Measurements from ENCODE around the gene DENND1A.

DENND1A gene

DNA sequence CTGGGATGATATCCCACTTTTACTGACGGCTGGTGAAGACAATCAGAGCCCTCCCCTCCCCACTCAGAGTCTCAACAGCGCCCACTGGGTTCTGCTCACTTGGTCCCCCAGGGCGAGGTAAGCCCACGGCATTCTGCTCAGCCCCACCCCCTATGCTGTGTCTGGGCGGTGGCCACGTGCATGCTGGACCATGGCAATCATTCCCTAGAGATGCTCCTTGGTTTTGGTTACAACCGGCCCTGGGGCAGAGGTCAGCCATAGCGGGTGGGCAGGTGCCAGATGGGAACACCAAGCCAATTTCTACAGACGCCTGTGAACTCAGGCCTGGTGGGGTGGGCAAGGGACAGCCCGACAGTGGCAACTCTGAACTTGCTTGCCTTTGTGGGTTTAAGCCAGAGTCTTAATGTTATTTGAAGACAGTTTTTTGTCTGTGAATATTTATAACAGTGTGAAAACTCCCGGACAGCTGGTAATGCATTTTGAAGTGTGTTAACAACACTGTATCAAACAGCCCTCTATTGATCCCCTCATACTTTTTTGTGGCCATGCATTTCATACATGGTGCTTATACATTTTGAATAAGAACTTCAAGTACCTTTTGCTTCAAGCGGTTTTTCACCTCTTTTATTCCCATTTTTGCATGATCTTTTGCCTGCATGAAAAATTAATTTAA lies 479.7 kb downstream of the DENND1A start:
- no peaks in the 10 kb centered on the region for H3K36me3 ChIP-seq (ENCODE audit: insufficient read depth, low read length)
- H3K9ac ChIP-seq (ENCODE audit: insufficient read length): no peak overlapping the region
- DNase-seq (ENCODE audit: low read depth, low spot score): no peak
- H3K4me3 ChIP-seq: no peak overlapping the region
- H3K9me3 ChIP-seq (ENCODE audit: low read depth, low read length): no peaks in the 10 kb centered on the region
- TF ChIP-seq EZH2 (IDR thresholded peaks at IDR 0.05) (no peak), FOXP2 (optimal IDR thresholded peaks at IDR 0.05; ENCODE audit: control extremely low read depth, extremely low read length, insufficient read depth) (no peak), POLR2AphosphoS5 (IDR thresholded peaks at IDR 0.05; ENCODE audit: borderline replicate concordance, low read depth, low read length) (no peak)
- H3K27ac ChIP-seq: no peak overlapping the region

DNA sequence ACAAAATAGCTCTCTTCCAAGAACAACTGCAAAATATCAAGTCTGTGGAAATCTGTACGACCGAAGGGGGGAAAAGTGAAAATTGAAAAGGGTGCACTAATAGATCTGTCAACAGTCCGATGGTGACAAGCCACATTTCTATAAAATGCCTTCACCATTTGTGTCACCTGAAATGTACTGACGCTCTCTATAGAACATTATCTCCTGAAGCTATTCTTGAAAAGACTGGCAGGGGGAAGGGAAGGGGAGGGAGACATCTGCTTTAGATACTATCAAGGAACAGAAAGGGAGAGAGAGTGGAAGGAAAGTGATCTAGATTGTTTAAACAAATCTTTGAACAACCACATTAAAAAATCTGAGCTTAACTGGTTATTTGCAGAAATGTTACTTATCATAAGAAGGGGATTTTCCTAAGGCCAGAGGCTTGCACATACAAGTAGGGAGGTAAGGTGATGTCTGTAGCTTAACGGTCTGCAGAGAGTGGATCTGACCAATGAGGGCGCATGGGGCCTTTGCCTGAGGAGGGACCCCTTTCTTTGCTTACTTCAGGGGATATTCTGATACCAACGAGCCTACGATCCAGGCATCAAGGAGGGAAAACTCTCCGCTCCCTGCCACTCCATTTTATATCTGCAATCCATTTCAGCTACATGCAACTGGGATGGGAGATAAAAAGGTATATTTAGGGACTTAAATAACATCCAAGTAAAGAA lies 481.8 kb downstream of the DENND1A start:
- no peak overlapping the region for H3K4me3 ChIP-seq
- no peaks in the 10 kb centered on the region for H3K9me3 ChIP-seq (ENCODE audit: low read depth, low read length)
- H3K9ac ChIP-seq (ENCODE audit: insufficient read length): no peak overlapping the region
- H3K27ac ChIP-seq: no peak overlapping the region
- no peak for TF ChIP-seq FOXP2 (optimal IDR thresholded peaks at IDR 0.05; ENCODE audit: control extremely low read depth, extremely low read length, insufficient read depth)
- no peak for TF ChIP-seq EZH2 (IDR thresholded peaks at IDR 0.05)
- TF ChIP-seq POLR2AphosphoS5 (IDR thresholded peaks at IDR 0.05; ENCODE audit: borderline replicate concordance, low read depth, low read length): no peak
- H3K36me3 ChIP-seq (ENCODE audit: insufficient read depth, low read length): no peaks in the 10 kb centered on the region
- DNase-seq (ENCODE audit: low read depth, low spot score): no peak

DNA sequence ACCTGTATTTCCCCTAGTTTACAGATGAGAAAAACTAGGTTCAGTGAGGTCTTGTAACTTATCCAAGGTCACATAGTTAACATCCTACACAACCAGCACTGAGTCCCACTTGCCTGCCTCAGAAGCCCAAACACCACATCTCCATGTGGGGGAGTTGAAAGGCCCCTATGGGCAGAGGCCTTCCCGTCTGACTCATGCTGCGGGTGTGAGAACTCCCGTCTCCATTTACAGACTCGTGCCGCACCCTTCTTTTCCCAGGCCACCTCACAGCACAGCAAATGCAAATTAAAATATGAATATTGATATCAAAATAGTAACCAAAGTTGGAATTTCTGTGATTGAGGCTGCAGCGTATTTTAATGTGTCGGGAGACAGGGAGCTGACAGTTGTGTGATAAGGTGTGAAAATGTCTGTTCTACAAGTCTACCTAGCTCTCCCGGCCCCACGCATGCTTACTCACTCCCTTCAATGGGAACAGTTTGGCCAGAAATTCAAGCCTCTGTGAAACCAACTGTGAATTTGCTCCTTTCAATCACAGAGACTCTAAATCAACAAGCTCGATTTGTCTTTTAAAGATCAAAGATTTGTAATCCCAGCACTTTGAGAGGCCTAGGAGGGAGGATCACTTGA lies 483.8 kb downstream of the DENND1A start:
- H3K9me3 ChIP-seq (ENCODE audit: low read depth, low read length): no peaks in the 10 kb centered on the region
- no peak overlapping the region for H3K9ac ChIP-seq (ENCODE audit: insufficient read length)
- no peak overlapping the region for H3K4me3 ChIP-seq
- DNase-seq (ENCODE audit: low read depth, low spot score): no peak
- no peak overlapping the region for H3K27ac ChIP-seq
- H3K36me3 ChIP-seq (ENCODE audit: insufficient read depth, low read length): no peaks in the 10 kb centered on the region
- TF ChIP-seq POLR2AphosphoS5 (IDR thresholded peaks at IDR 0.05; ENCODE audit: borderline replicate concordance, low read depth, low read length) (no peak), EZH2 (IDR thresholded peaks at IDR 0.05) (no peak), FOXP2 (optimal IDR thresholded peaks at IDR 0.05; ENCODE audit: control extremely low read depth, extremely low read length, insufficient read depth) (no peak)

DNA sequence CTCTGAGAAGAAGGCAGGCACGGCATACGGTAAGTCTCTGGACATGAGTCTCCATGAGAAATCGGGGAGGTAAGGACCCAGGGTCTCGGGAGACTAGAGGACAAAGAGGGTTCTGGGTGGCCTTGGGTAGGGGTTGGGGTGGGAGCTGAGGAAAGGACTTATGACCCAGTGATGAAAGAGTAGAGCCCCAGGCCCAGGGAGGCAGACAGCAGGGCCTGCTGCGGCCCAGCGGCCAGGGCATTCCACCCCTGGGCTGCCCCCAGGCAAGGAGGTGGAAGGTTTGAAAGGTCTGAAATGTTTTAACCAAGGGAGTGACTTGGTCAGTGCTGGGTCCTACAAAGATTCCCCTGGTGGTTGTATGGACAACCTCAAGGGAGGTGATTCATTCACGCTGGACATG lies 484.8 kb downstream of the DENND1A start:
- no peak for DNase-seq (ENCODE audit: low read depth, low spot score)
- no peak overlapping the region for H3K4me3 ChIP-seq
- H3K9ac ChIP-seq (ENCODE audit: insufficient read length): no peak overlapping the region
- no peaks in the 10 kb centered on the region for H3K9me3 ChIP-seq (ENCODE audit: low read depth, low read length)
- H3K36me3 ChIP-seq (ENCODE audit: insufficient read depth, low read length): no peaks in the 10 kb centered on the region
- TF ChIP-seq POLR2AphosphoS5 (IDR thresholded peaks at IDR 0.05; ENCODE audit: borderline replicate concordance, low read depth, low read length) (no peak), EZH2 (IDR thresholded peaks at IDR 0.05) (no peak), FOXP2 (optimal IDR thresholded peaks at IDR 0.05; ENCODE audit: control extremely low read depth, extremely low read length, insufficient read depth) (no peak)
- no peak overlapping the region for H3K27ac ChIP-seq

DNA sequence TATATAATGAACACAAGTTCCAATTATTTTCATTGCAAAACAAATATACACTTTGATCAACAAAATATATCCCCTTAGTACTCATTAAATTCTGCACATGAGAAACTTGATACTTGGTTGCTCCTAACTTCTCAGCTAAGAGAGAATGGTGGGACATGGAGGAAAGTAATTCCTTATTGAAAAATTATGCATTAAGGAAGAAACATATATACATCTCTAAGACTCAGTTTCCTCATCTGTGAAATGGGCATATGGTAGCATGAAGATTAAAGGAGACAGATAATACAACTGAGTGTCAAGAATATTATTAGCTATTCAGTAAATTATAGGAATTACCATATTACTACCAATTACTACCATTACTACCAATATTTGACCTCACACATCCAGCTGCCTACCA lies 488.2 kb downstream of the DENND1A start:
- no peak for DNase-seq (ENCODE audit: low read depth, low spot score)
- no peak for TF ChIP-seq FOXP2 (optimal IDR thresholded peaks at IDR 0.05; ENCODE audit: control extremely low read depth, extremely low read length, insufficient read depth)
- Histone ChIP-seq H3K4me3 (no peak overlapping the region), H3K9me3 (ENCODE audit: low read depth, low read length) (no peaks in the 10 kb centered on the region), H3K9ac (ENCODE audit: insufficient read length) (no peak overlapping the region), H3K36me3 (ENCODE audit: insufficient read depth, low read length) (no peaks in the 10 kb centered on the region), H3K27ac (no peak overlapping the region)

DNA sequence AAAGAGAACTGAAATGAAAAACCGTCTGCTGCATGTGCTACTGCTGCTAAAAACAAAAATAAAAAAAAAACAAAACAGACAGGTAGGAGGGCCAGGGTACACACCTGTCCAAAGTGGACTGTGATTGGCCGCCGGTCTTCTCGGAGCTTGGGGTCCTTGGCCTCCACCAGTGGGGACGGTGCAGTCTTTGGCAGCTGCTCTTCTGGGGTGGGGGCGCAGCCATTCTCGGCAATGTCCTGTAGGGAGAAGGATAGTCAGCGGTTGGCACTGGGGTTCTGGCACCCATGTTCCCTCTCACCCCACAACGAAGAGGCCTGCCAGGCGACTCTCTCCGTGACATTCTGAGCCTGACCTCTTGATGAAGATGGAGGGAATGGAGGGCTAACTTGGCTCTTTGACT lies 489.7 kb downstream of the DENND1A start:
- TF ChIP-seq FOXP2 (optimal IDR thresholded peaks at IDR 0.05; ENCODE audit: control extremely low read depth, extremely low read length, insufficient read depth): no peak
- TF ChIP-seq POLR2AphosphoS5 (IDR thresholded peaks at IDR 0.05; ENCODE audit: borderline replicate concordance, low read depth, low read length): no peak
- TF ChIP-seq EZH2 (IDR thresholded peaks at IDR 0.05): no peak
- H3K36me3 ChIP-seq (ENCODE audit: insufficient read depth, low read length): no peaks in the 10 kb centered on the region
- H3K4me3 ChIP-seq: no peak overlapping the region
- no peak for DNase-seq (ENCODE audit: low read depth, low spot score)
- H3K27ac ChIP-seq: no peak overlapping the region
- no peak overlapping the region for H3K9ac ChIP-seq (ENCODE audit: insufficient read length)
- no peaks in the 10 kb centered on the region for H3K9me3 ChIP-seq (ENCODE audit: low read depth, low read length)

DNA sequence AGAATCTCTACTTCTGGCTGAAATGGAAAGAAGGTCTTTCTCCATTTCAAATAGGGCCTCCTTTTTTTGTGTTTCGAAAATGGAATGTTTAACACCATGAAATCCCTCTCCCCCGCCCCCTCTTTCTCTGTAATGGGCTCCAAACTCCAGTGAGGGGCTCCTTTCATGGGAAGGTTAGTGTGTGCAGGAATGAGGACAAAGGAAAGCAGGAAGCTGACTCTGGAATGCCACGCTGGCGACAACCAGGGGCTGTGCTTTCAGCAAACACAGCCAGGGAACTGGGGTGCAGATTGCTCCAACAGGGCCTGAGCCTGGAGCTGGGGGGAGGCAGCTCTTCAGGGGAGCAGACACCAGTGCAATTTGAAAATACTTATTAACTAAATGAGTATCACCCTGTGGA lies 491.1 kb downstream of the DENND1A start:
- TF ChIP-seq EZH2 (IDR thresholded peaks at IDR 0.05) (no peak), FOXP2 (optimal IDR thresholded peaks at IDR 0.05; ENCODE audit: control extremely low read depth, extremely low read length, insufficient read depth) (no peak), POLR2AphosphoS5 (IDR thresholded peaks at IDR 0.05; ENCODE audit: borderline replicate concordance, low read depth, low read length) (no peak)
- no peak for DNase-seq (ENCODE audit: low read depth, low spot score)
- Histone ChIP-seq H3K4me3 (no peak overlapping the region), H3K36me3 (ENCODE audit: insufficient read depth, low read length) (no peaks in the 10 kb centered on the region), H3K27ac (no peak overlapping the region), H3K9me3 (ENCODE audit: low read depth, low read length) (no peaks in the 10 kb centered on the region), H3K9ac (ENCODE audit: insufficient read length) (no peak overlapping the region)

DNA sequence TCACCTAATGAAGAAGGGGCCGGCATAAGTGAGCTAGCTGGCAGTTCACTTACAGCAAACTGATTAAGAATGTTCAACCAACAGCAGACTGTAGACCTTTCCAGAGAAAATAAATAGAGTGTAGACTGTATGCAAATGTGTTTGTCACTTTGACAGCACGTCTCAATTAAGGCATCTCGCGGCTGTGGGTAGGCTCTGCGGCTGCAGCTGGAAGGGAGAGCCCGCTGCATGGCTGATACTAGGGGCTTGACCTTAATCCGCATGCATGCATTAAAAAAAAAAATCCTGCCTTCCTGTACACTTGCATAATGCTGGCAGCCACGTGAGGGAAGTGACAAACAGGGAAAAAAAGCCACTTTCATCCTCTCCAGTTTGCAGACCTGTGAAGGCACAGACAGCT lies 491.6 kb downstream of the DENND1A start:
- Histone ChIP-seq H3K9ac (ENCODE audit: insufficient read length) (no peak overlapping the region), H3K27ac (no peak overlapping the region), H3K36me3 (ENCODE audit: insufficient read depth, low read length) (no peaks in the 10 kb centered on the region), H3K4me3 (no peak overlapping the region), H3K9me3 (ENCODE audit: low read depth, low read length) (no peaks in the 10 kb centered on the region)
- DNase-seq (ENCODE audit: low read depth, low spot score): no peak
- TF ChIP-seq FOXP2 (optimal IDR thresholded peaks at IDR 0.05; ENCODE audit: control extremely low read depth, extremely low read length, insufficient read depth) (no peak), EZH2 (IDR thresholded peaks at IDR 0.05) (no peak)
